Keratinocyte (primary cell): ENCODE data around the gene RNF212. TPM values are rescaled to one million over a fixed set of nuclear protein-coding genes. Genes with fewer than 3 reads are reported as not detected.

Source experiments
- DNase-seq: peaks from one replicate; pipeline ENCODE4 v3.0.0-alpha.2; 2011; ENCODE audit warnings: low read depth, missing footprints, low spot score
- FAIRE-seq: peaks from 2 replicates; lab custom pipeline; 2011; peaks lifted over from hg19 to GRCh38; lab: Jason Lieb, UNC
- H2AFZ ChIP-seq: 2 replicates; pipeline ENCODE4 v1.6.0; 2012; ENCODE audit warnings: low read length, control low read depth, inconsistent platforms; ENCODE audit not compliant: control insufficient read depth
- H3K27ac ChIP-seq: 2 replicates; pipeline ENCODE4 v1.5.1; 2011; ENCODE audit warnings: low read length; ENCODE audit not compliant: control insufficient read depth, insufficient read depth
- H3K27me3 ChIP-seq: 3 replicates; pipeline ENCODE4 v1.6.0; 2011; ENCODE audit warnings: low read length; ENCODE audit not compliant: control insufficient read depth, insufficient read depth; ENCODE audit errors: extremely low read depth
- H3K36me3 ChIP-seq, 2 experiments: 2 replicates in 1 of 2; 3 replicates in 1 of 2; pipeline ENCODE4 v1.5.1; 2011; ENCODE audit warnings: low read length in 2 of 2, mild to moderate bottlenecking in 1 of 2; ENCODE audit not compliant: control insufficient read depth in 2 of 2, insufficient read depth in 2 of 2; ENCODE audit errors: extremely low read depth in 1 of 2
- H3K4me1 ChIP-seq: 3 replicates; pipeline ENCODE4 v1.5.1; 2011; ENCODE audit warnings: low read length; ENCODE audit not compliant: control insufficient read depth, insufficient read depth; ENCODE audit errors: extremely low read depth
- H3K4me2 ChIP-seq: 3 replicates; pipeline ENCODE4 v1.6.0; 2011; ENCODE audit warnings: low read depth, low read length; ENCODE audit not compliant: control insufficient read depth, insufficient read depth; ENCODE audit errors: extremely low read depth
- H3K4me3 ChIP-seq, 3 experiments: fragments of 200-600 bp in 1 of 3; sonication (generic) in 1 of 3; 2 replicates in 2 of 3; 3 replicates in 1 of 3; pipeline ENCODE4 v1.5.1; 2011 to 2016; ENCODE audit warnings: low read length in 3 of 3, mild to moderate bottlenecking in 3 of 3, control low read depth in 2 of 3, inconsistent platforms in 1 of 3, low read depth in 1 of 3, mixed read lengths in 1 of 3, mixed run types in 1 of 3, moderate library complexity in 1 of 3; ENCODE audit not compliant: control insufficient read depth in 2 of 3, insufficient read depth in 2 of 3; ENCODE audit errors: extremely low read depth in 1 of 3
- H3K79me2 ChIP-seq: 2 replicates; pipeline ENCODE4 v1.6.0; 2012; ENCODE audit warnings: low read length; ENCODE audit not compliant: control insufficient read depth, insufficient read depth
- H3K9ac ChIP-seq: 3 replicates; pipeline ENCODE4 v1.6.0; 2011; ENCODE audit warnings: low read length; ENCODE audit not compliant: control insufficient read depth, insufficient read depth; ENCODE audit errors: extremely low read depth
- H3K9me1 ChIP-seq: 3 replicates; pipeline ENCODE4 v1.6.0; 2011; ENCODE audit warnings: low read length; ENCODE audit not compliant: control insufficient read depth, insufficient read depth; ENCODE audit errors: extremely low read depth
- H3K9me3 ChIP-seq: 2 replicates; pipeline ENCODE4 v1.5.1; 2012; ENCODE audit warnings: low read depth, low read length; ENCODE audit not compliant: control insufficient read depth
- H4K20me1 ChIP-seq: 3 replicates; pipeline ENCODE4 v1.6.0; 2011; ENCODE audit warnings: low read length; ENCODE audit not compliant: control insufficient read depth, insufficient read depth; ENCODE audit errors: extremely low read depth
- CTCF ChIP-seq, 3 experiments: IDR thresholded peaks in 1 of 3; conservative IDR thresholded peaks in 1 of 3; optimal IDR thresholded peaks in 1 of 3; 2 replicates in 2 of 3; 3 replicates in 1 of 3; pipeline versions ENCODE3 to v1.5.1; 2011; ENCODE audit warnings: low read length in 3 of 3, mild to moderate bottlenecking in 3 of 3, moderate library complexity in 2 of 3, control low read depth in 1 of 3, inconsistent platforms in 1 of 3; ENCODE audit not compliant: insufficient read depth in 2 of 3; ENCODE audit errors: extremely low read depth in 1 of 3
- EZH2 ChIP-seq: IDR thresholded peaks from one replicate; pipeline ENCODE4 v1.6.1; 2012; ENCODE audit warnings: inconsistent platforms, mild to moderate bottlenecking, low read length, moderate library complexity
- dilution Hi-C: fragments of 300-500 bp; cut with MboI; formaldehyde crosslinking; loops from one replicate; pipeline ENCODE4 v1.7.0; 2020; ENCODE audit warnings: low sequenced_read_pairs; ENCODE audit not compliant: extremely low pct_ligation_motif_present
- polyA plus RNA-seq, 5 experiments: library from polyadenylated mRNA; depleted of rRNA in 3 of 5; stranded (reverse) in 3 of 5; stranded (forward) in 1 of 5; unstranded in 1 of 5; fragments of >200 nt; gene quantifications; 1 replicate in 1 of 5; 2 replicates in 3 of 5; 3 replicates in 1 of 5; pipeline versions ENCODE4 v1.2.1 to v1.2.3, GENCODE V29; 2011 to 2012; ENCODE audit warnings: missing spikeins in 2 of 5, low read depth in 1 of 5, low replicate concordance in 1 of 5

Gene RNF212
- polyA plus RNA-seq, 1 donor (not counting 4 experiments of a cell fraction or from before 2014, with no cell fraction given), result 0.16 TPM

GRCh38 chr4:1033840-1034551 is 79.4 kb downstream of the RNF212 start:
- Histone ChIP-seq H3K27ac (no peak overlapping the region), H3K4me3 (no peak overlapping the region), H3K9ac (no peak overlapping the region), H3K79me2 (no peaks in the 10 kb centered on the region), H3K9me1 (no peaks in the 10 kb centered on the region), H4K20me1 (no peaks in the 10 kb centered on the region), H3K4me1 (no peaks in the 10 kb centered on the region), H3K9me3 (no peaks in the 10 kb centered on the region), H3K4me2 (no peak overlapping the region), H3K27me3 (peaks cover 45% of the 10 kb centered on the region), H2AFZ (no peak overlapping the region), H3K36me3 (no peaks in the 10 kb centered on the region)
- DNase-seq (no peak), FAIRE-seq (no peak)
- TF ChIP-seq EZH2 (no peak), CTCF (optimal IDR thresholded peaks at IDR 0.05 in 1 of 3, IDR thresholded peaks at IDR 0.05 in 1 of 3, conservative IDR thresholded peaks at IDR 0.05 in 1 of 3; ENCODE audit: extremely low read depth in 1 of 3, insufficient read depth in 2 of 3, low read length in 3 of 3) (no peak)
- dilution Hi-C loops, result no loop called here

GRCh38 chr4:1032861-1033260 is 80.5 kb downstream of the RNF212 start:
- no peak overlapping the region for H2AFZ ChIP-seq
- TF ChIP-seq CTCF (optimal IDR thresholded peaks at IDR 0.05 in 1 of 3, IDR thresholded peaks at IDR 0.05 in 1 of 3, conservative IDR thresholded peaks at IDR 0.05 in 1 of 3; ENCODE audit: extremely low read depth in 1 of 3, insufficient read depth in 2 of 3, low read length in 3 of 3) (no peak), EZH2 (no peak)
- H3K27me3 ChIP-seq, result peaks cover 45% of the 10 kb centered on the region
- no peaks in the 10 kb centered on the region for H3K9me1 ChIP-seq
- no peak overlapping the region for H3K27ac ChIP-seq
- H3K9ac ChIP-seq, result no peak overlapping the region
- no peak overlapping the region for H3K4me2 ChIP-seq
- H3K4me1 ChIP-seq, result no peaks in the 10 kb centered on the region
- H4K20me1 ChIP-seq, result no peaks in the 10 kb centered on the region
- H3K9me3 ChIP-seq, result no peaks in the 10 kb centered on the region
- no peaks in the 10 kb centered on the region for H3K36me3 ChIP-seq
- H3K79me2 ChIP-seq, result no peaks in the 10 kb centered on the region
- DNase-seq, result no peak
- no peak overlapping the region for H3K4me3 ChIP-seq
- dilution Hi-C loops, result no loop called here
- FAIRE-seq, result no peak
